ENCODE results near the gene PAX4. TPM values are rescaled to one million over a fixed set of nuclear protein-coding genes. Genes with fewer than 3 reads are reported as not detected.

PAX4 gene
- total and polyA plus RNA-seq, 9 of the 15 experiments (the other 6 are each of a cell fraction or from before 2014, with no cell fraction given): not detected

GRCh38 chr7:127651556-127652332 lies 33.8 kb upstream of the PAX4 start, which contains the start of gene SND1 (continued):
- TF ChIP-seq ZNF740 (CRISPR knock-in tag; IDR thresholded peaks at IDR 0.05): no peak
- TF ChIP-seq ZNF740 (tag; IDR thresholded peaks at IDR 0.05): no peak
- TF ChIP-seq ZNF347 (CRISPR knock-in tag; IDR thresholded peaks at IDR 0.05; ENCODE audit: low read depth): no peak
- peak; percentile 16; the same call in 1 of the 2 replicates for TF ChIP-seq MAFF (IDR thresholded peaks at IDR 0.05; ENCODE audit: low read length)
- TF ChIP-seq PRPF4 (IDR thresholded peaks at IDR 0.05; ENCODE audit: insufficient read depth, low read depth, low read length, poor library complexity, severe bottlenecking): peak; percentile 80
- TF ChIP-seq RFX7 (CRISPR knock-in tag; IDR thresholded peaks at IDR 0.05): no peak
- TF ChIP-seq ZNF121 (CRISPR knock-in tag; conservative IDR thresholded peaks at IDR 0.05): no peak
- TF ChIP-seq ZSCAN32 (CRISPR knock-in tag; IDR thresholded peaks at IDR 0.05): no peak
- TF ChIP-seq PTBP1 (IDR thresholded peaks at IDR 0.05; ENCODE audit: low read depth, low read length): no peak
- 0 out of 2 replicates have a peak, but pooled peaks have one; percentile 72 for TF ChIP-seq PATZ1 (CRISPR knock-in tag; IDR thresholded peaks at IDR 0.05; ENCODE audit: borderline replicate concordance)
- peak; percentile 99 for TF ChIP-seq NFYB (IDR thresholded peaks at IDR 0.05; ENCODE audit: extremely low read depth, insufficient read length)
- no peak for TF ChIP-seq CBFA2T2 (conservative IDR thresholded peaks at IDR 0.05)
- TF ChIP-seq CHD1 (IDR thresholded peaks at IDR 0.05; ENCODE audit: low read length): no peak
- TF ChIP-seq BDP1 (IDR thresholded peaks at IDR 0.05; ENCODE audit: insufficient read depth, insufficient read length): no peak
- no peak for TF ChIP-seq ZNF354B (CRISPR knock-in tag; IDR thresholded peaks at IDR 0.05)
- TF ChIP-seq FUS (optimal IDR thresholded peaks at IDR 0.05; ENCODE audit: low read depth, low read length): no peak
- TF ChIP-seq ZNF592 (IDR thresholded peaks at IDR 0.05): peak; percentile 99
- TF ChIP-seq MEF2A (IDR thresholded peaks at IDR 0.05; ENCODE audit: control insufficient read depth, low read depth, low read length): no peak
- TF ChIP-seq ZNF584 (CRISPR knock-in tag; IDR thresholded peaks at IDR 0.05; ENCODE audit: low read depth): no peak; the same call in 1 of the 2 replicates
- no peak for TF ChIP-seq CREBBP (IDR thresholded peaks at IDR 0.05; ENCODE audit: low read depth, low read length)

All from K562 (cell line).